ENCODE results near the gene CYP4Z1.
"Not testable (repeated sequence)": the region's sequence is repeated elsewhere in the genome, so short reads cannot be mapped to it uniquely, and the experiment has no call there.

Gene CYP4Z1, protein sequence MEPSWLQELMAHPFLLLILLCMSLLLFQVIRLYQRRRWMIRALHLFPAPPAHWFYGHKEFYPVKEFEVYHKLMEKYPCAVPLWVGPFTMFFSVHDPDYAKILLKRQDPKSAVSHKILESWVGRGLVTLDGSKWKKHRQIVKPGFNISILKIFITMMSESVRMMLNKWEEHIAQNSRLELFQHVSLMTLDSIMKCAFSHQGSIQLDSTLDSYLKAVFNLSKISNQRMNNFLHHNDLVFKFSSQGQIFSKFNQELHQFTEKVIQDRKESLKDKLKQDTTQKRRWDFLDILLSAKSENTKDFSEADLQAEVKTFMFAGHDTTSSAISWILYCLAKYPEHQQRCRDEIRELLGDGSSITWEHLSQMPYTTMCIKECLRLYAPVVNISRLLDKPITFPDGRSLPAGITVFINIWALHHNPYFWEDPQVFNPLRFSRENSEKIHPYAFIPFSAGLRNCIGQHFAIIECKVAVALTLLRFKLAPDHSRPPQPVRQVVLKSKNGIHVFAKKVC

DNA sequence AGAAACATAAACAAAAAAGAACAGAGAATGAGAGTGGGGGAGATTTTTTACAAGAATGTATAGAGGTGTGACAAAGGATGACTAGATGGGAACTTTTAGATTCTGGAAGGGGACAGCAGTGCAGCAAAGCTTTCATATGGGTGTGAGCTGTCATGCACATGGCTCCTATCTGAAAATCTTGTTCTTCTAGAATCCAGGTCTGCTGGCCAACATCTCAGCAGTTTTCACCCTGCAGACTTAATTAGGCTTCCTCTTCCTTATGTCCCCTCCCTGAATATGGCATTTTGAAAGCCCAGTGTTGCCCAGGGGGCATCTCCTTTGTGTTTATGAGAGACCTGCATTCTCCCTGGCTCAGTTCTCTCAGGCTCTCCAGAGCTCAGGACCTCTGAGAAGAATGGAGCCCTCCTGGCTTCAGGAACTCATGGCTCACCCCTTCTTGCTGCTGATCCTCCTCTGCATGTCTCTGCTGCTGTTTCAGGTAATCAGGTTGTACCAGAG lies at the start of gene CYP4Z1:
TSS of gene CYP4Z1 (plus strand) at position 135 of the 498 bp plus-strand sequence. CDS start at position 395, 260 bp downstream.
- no peak for DNase-seq (ENCODE audit: low spot score)

DNA sequence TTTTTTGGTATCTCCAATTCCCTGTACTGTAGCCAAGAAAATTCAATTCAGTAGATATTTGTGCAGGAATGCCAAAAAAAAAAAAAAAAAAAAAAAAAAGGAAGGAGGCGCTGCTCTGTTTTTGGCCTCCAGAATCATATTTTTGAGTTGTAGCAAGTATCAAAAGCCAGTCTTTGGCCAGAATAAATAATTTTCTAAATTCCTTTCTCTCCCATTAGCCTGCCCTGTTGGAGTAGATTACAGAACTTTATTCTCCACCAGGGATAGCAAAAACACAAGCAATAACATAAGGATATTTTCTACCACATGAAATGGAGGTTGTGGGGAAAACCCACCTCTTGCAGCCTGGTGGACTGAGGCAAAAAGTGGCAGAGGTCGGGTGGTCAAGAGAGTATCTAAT lies 46.0 kb upstream of the CYP4Z1 start:
- no peak for DNase-seq (ENCODE audit: low spot score)

DNA sequence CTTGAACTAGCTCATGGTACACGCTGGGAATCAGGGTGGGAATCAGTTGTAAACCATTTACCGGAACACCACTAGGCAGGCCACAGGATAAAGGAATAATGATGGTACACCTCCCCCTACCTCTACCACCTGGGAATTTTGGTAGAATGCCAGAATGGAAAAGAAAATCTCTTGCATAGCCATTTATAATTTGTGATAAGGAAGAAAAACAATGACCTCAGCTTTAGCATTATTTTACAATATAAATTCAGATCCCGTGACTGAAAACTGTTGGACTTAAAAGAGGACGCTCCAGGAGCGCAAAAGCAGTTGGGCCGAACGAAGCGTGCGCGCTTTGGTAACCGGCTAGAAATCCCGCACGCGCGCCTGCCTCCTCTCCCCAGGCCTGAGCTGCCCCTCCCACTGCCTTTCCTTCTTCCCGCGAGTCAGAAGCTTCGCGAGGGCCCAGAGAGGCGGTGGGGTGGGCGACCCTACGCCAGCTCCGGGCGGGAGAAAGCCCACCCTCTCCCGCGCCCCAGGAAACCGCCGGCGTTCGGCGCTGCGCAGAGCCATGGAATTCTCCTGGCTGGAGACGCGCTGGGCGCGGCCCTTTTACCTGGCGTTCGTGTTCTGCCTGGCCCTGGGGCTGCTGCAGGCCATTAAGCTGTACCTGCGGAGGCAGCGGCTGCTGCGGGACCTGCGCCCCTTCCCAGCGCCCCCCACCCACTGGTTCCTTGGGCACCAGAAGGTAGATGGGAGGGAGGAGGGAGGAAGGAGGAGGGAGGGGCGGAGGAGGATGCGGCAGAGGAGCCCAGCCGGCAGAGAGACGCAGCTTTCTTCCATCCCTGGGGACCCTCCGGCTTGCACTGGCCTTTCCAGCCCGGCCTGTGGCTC lies 43.5 kb upstream of the CYP4Z1 start, which contains the start of gene CYP4X1:
TSS of gene CYP4X1 (plus strand) at position 402 of the 873 bp plus-strand sequence. CDS start at position 551, 149 bp downstream.
- DNase-seq (ENCODE audit: low spot score) = no peak

DNA sequence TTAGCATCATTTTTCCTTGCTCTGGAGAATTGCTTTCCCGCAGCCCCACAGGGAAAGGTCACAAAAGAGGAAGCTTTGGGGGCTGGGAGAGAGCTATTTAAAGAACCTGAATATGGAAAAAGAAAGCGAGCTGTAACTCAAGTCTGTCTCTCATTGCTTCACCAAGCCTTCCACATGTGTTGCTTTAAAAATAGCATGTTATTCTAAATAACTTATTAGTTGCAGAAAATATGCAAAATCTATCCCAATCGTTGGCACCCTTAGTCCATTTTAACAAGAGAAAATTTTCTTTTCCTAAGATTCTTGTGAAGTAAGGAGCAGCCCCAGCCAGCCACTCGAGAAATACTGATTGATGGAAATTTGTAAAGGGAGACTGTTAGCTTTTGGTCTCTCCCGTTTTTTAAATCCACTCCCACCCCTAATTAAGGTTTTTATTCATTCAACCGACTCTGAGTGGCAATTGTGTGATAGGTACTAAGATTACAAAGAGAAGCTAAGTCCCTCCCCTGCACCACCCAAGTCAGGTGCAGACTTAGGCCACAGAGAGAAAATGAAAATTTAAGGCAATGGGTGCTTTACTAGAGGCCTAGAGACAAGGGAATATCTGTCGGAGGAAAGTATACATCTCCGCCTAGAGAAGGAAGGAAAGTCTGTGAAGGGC lies 42.8 kb upstream of the CYP4Z1 start:
- no peak for DNase-seq (ENCODE audit: low spot score)

DNA sequence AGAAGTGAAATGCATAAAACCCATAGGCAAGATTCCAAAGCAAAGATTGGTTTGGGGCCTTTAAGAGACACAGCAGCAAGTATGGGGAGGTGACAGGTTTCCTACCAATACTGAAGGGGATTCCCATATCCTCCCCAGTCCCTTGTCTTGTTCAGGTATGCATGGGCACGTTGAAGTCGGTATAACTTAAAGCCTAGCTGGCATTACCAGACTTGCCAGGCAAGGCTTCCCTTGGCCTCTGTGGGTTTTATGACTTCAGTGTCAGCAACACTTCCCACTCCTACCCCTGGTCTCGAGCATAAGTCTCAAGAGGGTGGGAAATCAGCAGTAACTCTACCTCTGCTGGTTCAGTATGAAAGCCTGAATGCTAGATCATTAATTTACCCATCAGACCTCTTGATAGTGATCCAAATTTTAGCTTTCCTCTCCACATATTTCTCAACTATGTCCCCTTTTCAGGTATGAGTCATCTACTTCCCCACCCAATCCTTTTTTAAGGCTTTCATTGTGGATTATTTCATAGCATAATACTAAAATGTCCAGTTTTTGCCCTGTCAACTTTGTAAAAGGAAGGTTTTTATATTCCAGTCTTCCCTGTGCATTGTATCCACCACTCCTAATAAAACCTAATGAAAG lies 36.7 kb upstream of the CYP4Z1 start:
- DNase-seq (ENCODE audit: low spot score) = no peak

DNA sequence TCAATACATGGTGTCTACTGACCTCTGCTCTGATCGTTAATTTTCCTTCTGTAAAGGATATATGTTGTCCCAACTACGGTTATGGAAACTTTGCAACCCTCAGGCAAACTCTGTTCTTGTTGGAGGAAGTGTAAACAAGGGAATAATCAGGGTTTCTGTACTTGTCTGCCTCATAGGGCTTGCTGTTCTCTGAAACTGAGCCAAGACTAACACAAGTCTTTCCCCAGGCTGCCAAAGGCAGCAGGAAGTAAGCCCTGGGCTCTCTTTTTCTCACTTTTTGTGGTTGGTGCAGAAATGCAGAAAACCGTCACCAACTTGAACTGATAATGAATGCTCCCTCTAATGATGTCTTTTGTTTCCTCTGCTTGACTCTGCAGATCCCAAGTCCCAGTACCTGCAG lies 36.0 kb upstream of the CYP4Z1 start:
- no peak for DNase-seq (ENCODE audit: low spot score)

DNA sequence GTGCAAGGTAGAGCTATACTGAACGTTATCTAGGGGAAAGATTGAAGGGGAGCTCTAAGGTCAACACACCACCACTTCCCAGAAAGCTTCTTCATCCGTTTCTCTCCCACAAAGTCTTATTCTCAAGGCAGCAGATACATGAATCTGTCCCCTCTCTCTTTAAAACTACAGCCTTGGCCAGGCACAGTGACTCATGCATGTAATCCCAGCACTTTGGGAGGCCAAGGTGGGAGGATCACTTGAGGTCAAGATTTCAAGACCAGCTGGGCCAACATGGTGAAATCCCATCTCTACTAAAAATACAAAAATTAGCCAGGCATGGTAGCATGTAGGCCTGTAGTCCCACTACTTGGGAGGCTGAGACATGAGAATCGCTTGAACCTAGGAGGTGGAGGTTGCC lies 35.4 kb upstream of the CYP4Z1 start:
- DNase-seq (ENCODE audit: low spot score) = no peak

DNA sequence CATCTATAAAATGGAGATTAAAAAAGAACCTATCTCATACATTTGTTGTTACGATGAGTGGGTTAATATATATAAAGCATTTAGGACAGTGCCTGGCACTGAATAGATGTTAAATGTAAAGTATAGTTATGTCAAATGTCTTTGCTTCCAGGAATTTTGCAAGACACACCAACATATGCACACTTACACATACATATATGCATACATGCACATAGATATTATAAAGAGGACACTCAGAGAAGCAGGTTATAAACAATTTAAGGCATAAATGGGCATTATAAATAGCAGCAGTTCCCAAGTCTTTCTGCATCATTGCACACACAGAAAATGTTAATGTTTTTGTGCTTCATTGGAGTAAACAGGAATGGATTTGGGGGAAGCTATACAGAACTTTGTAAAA lies 30.3 kb upstream of the CYP4Z1 start:
- no peak for DNase-seq (ENCODE audit: low spot score)

DNA sequence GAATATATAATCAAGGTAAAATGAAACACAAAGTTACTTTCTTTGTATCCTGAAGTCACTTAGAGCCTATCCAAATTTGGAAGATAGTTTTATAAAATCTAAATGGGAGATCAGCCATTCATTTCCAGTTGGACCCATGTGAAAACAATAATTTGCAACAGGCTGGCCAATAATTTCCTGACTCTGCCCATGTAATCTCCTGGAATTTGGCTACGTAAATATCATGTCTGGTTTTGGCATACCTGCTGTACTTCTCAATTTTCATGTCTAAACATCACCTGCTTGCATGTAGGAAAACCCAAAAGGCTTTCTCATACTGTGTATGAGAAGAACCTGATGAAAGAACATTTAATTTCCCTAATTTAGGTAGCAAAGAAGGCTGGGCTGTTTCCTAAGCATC lies 7.7 kb upstream of the CYP4Z1 start:
- DNase-seq (ENCODE audit: low spot score) = no peak

DNA sequence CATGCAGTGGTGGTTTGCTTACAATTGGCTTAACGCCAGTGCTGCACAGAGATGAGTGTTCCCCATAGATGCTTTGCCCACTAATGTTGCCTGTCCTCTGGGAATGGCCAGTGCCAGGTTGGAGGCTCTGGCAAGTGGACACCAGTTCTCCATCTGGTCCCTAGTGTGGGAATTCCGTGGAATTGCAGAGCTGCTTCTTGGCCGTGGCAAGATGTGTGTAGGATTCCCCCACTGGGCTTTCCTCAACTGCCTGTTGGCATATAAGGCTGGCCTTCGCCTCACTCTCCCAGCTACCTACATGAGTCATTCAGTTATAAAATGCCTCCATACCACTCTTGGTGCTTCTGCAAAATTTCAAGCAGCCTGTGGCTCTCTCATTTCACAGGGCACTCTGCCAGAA lies 2.0 kb downstream of the CYP4Z1 start:
- not testable (repeated sequence) for DNase-seq (ENCODE audit: low spot score)

DNA sequence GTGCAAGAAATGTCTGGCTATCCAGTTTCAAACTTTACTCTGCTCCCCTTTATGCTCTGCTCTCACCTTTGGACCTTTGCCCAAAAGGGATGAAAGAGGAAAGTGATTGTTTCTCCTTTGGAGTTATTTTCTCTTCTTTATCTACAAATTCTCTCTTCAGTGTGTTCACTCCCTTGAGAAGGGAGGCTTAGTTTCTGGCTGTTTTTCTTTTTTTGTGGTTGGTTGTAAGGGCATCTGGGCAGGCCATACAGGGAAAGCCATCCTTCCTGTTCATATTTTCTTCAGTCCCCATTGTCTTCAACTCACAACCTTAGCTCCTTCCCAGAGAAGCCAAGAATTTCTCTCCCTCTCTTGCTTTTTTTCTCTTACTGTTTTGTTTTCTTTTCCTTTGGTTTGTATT lies 2.5 kb downstream of the CYP4Z1 start:
- not testable (repeated sequence) for DNase-seq (ENCODE audit: low spot score)

DNA sequence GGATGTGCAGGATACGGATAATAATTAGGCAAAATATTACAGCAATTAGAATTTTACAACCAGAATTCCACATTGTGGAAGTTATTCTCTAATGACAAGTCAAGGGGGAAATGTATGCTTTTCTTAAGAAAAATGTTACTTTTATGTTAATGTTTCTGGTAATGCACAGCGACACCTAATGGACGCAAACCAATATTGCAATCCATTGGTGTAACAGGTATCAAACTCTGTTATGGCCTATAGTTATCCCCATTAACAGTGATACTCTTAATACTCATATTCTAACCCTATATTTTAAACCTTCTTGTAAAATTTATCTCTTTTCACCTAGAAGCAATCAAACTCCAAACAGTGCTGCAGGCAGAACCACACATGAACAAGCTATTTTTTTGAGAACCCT lies 22.3 kb downstream of the CYP4Z1 start:
- not testable (repeated sequence) for DNase-seq (ENCODE audit: low spot score)

DNA sequence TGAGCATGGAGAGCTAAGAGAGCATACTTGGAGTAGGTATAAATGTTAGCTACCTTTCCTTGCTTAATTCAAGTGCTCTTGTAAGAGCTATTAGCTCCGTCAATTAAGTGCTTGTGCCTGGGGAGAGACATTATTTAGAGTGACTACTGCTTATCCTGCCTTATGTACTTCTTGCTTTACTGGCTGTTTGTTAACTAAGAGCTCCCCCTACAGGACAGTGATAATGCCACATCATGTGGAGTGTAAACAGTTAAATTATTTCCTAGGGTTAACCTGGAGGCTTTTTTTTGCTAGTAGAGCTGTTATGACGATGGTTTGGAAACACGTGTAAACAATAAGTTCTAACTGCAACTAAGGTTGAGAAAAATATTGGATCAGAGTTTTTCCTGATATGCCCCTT lies 24.4 kb downstream of the CYP4Z1 start:
- not testable (repeated sequence) for DNase-seq (ENCODE audit: low spot score)

DNA sequence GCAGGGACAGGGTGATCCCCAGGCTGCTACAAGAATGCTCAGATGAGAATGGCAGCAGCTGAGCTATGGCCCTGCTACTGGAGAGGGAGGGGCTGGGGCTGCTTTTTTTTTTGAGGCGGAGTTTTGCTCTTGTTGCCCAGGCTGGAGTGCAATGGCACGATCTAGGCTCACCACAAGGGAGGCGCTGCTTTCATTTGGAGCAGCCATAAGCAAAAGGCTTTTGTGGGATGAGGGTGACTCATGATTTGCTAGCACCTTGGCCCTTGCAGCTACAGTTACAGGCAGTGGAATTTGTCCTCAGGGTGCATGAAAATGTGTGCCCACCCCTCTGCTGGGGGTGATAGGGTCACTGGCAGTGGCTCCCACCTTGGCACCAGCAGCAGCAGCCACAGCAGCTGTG lies 37.8 kb downstream of the CYP4Z1 start:
- DNase-seq (ENCODE audit: low spot score) = no peak

DNA sequence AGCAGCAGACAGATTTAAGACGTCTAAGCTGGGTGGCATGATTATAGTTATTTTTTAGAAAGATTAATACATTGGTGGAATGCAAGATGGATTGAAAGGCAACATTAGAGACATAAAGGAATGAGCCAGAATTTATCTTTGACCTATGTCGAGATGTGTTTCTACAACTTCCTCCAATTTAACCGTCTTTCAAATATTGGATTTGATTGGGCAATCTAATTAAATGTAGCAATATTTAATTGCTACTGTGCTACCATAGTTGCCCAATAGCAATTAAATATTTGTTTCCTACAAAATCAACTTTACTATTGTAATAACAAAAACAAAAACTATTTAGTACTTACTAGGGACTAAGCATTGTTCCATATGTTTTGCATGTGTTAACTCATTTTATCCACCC lies 39.8 kb downstream of the CYP4Z1 start:
- no peak for DNase-seq (ENCODE audit: low spot score)

DNA sequence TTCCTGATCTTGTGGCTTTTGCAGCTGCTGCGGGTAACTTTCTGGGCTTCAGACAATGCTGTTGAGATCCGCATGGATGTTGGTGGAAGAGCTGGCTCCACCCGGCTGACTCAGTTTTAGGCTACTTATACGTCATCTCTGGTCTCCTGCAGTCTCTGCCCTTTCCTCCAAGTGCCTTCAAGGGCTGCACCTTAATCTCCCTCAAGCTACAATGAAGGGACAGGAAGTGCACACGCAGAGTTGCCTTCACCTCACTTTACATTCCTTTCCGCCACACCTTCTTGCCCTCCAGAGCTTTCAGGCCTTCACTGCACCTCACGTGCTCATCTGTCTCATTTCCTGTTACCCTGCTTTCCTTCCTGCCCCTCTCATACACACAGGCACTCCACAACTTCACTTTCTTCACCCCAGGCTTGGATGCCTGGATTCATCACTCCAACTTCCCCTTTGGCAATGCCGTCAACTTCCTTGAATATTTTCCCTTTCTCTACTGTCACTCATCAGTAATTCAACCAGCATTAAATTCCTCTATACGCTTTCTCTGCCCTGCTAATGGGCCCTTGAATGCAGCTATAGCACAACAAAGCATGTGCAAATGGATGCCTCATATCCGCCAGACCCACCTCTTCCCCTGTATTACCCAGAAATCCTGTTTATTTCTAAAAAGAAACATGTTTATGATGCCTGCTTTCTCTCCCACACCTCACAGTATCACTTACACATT lies 41.0 kb downstream of the CYP4Z1 start:
- DNase-seq (ENCODE audit: low spot score) = peak; percentile 2

DNA sequence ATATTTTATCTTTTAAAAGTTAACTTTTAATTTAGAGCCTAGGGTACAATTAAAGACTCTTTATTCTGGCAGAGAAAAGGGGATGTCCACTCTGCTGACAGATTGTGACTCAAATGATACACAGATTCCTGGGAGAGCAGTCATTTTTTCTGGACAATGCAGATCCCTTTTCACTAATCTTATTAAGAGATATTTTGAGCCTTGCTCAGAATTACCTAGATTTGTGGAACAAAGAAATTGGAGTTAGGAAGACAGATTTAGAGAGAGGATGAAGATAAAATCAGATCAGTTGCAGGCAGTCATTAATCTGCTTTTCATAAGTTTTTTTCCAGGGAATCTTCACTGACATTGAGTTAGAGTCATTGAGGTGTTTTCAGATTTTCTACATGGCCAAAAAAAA lies 42.5 kb downstream of the CYP4Z1 start:
- DNase-seq (ENCODE audit: low spot score) = not testable (repeated sequence)

DNA sequence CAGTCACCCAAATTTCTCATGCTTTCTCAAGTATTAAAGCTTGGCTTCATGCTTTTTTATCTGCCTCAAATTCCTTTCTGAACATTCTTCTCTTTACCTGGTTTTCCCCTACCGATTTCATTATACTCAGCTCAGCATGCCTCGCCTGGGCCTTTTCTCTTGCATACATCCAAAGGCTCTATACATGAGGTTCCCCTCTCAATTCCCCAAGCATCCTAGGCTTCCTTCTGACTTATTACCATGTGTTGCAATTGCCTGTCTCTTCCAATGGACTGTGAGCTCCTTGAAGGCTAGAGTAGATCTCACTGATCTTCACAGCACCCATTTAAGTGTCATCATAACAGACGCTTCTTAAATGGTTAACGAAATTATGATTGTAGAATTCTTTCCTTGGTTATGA lies 46.1 kb downstream of the CYP4Z1 start:
- no peak for DNase-seq (ENCODE audit: low spot score)

DNA sequence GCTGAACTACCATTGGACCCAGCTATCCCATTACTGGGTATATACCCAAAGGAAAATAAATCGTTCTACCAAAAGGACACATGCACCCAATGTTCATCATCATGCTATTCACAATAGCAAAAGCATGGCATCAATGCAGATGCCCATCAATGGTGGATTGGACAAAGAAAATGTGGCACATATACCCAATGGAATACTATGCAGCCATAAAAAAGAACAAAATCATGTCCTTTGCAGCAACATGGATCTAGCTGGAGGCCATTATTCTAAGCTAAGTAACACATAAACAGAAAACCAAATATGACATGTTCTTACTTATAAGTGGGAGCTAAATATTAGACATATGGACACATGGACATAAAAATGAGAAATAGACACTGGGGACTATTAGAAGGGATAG lies 54.0 kb downstream of the CYP4Z1 start:
- DNase-seq (ENCODE audit: low spot score) = not testable (repeated sequence)

DNA sequence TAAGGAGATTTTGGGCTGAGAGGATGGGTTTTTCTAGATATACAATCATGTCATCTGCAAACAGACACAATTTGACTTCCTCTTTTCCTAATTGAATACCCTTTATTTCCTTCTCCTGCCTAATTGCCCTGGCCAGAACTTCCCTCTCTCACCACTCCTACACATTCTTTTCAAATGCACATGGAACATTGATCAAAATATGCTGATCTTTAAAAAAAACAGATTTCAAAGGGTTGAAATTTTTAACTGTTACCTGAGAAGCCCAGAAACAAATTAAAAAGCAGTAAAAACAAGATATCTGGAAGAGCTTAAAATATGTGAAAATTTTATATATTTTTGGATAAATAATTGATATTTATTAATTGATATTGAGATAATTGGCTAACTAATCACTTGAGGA lies 57.8 kb downstream of the CYP4Z1 start:
- DNase-seq (ENCODE audit: low spot score) = not testable (repeated sequence)

DNA sequence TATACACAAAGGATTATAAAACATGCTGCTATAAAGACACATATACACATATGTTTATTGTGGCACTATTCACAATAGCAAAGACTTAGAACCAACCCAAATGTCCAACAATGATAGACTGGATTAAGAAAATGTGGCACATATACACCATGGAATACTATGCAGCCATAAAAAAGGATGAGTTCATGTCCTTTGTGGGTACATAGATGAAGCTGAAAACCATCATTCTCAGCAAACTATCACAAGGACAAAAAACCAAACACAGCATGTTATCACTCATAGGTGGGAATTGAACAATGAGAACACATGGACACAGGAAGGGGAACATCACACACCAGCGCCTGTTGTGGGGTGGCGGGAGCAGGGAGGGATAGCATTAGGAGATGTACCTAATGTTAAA lies 60.0 kb downstream of the CYP4Z1 start:
- DNase-seq (ENCODE audit: low spot score) = not testable (repeated sequence)

Measured in AG08395 (cell line).